ENCODE results near the gene BICRA.
"Not testable (repeated sequence)": the region's sequence is repeated elsewhere in the genome, so short reads cannot be mapped to it uniquely, and the experiment has no call there.

The BICRA gene

DNA sequence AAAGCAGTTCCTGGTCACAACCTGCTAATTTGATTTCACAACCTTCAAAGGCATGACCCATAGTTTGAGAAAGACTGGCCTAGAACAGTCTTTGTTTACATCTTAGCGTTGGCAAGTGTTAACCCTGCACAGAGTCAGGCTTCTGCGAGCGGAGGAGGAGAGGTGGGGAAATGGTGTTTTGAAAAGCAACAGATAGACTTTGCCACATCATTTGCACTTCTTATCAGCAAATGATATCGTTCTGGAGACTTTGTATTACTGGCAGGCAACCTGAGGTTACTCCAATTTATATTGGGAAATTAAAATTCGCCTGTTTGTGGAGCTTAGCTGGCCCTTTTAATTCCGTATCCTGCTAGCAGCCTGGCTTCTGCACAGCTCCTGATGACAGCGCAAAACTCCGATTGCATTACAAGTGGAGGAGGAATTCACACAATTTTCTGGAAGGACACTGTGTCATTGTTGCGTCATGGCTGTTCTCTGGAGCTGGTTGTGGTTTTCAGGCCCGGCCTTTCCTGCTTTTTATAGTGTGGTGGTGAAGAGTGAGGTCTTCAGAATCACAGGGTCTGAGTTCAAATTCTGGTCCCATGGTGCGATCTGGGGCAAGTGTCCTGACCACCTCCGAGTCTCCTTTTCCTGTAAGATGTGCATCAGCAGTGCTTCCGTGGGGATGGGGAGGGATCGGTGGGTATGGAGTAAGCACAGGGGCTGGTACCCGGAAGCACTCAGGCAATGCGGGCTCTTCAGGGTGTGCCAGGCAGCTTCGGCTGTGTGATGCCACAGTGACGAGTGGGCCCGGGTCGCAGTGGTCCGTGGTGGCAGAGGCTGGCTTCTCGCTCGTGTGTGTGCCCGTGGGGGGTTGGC is 55.2 kb downstream of the BICRA start:
- DNase-seq (ENCODE audit: low read depth), result no peak

DNA sequence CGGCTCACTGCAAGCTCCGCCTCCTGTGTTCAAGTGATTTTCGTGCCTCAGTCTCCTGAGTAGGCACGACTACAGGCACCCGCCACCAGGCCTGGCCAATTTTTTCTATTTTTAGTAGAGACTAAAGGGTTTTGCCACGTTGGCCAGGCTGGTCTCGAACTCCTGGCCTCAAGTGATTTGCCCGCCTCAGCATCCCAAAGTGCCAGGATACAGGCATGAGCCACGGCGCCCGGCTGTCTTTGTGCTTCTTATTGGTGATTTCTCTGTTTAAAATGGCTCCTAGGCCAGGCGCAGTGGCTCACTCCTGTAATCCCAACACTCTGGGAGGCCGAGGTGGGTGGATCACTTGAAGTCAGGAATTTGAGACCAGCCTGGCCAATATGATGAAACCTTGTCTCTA is 59.6 kb downstream of the BICRA start:
- not testable (repeated sequence) for DNase-seq (ENCODE audit: low read depth)

DNA sequence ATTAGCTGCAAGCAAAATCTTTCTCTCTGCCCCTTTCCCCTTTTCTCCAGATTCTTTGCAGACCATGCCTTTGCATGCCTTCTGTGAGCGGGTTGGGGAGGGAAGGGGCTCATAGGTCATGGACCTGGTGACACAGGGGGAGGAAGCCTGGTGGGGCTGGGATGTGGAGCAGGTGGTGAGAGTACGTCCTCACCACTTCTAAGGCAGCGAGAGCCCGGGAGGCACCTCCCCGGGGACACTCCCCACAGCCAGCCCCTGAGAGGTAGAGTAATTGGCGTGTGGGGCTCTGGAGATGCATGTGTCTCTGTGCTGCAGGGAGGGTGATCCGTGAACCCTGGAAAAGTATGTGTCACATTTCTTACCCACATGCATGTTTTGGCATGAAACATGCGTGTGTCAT is 61.8 kb downstream of the BICRA start:
- DNase-seq (ENCODE audit: low read depth), result no peak

DNA sequence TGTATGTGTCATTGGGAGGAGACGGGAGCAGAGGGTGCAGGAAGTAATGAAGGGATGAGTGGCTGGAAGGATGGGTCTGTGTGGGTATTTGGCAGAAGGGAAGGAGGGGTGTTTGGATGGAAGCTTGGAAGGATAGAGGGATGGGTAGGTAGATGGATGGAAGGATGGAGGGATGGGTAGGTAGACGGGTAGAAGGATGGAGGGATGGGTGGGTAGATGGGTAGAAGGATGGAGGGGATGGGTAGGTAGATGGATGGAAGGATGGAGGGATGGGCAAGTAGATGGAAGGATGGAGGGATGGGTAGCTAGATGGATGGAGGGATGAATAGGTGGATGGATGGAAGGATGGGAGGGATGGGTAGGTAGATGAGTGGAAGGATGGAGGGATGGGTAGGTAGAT is 62.6 kb downstream of the BICRA start:
- no peak for DNase-seq (ENCODE audit: low read depth)

DNA sequence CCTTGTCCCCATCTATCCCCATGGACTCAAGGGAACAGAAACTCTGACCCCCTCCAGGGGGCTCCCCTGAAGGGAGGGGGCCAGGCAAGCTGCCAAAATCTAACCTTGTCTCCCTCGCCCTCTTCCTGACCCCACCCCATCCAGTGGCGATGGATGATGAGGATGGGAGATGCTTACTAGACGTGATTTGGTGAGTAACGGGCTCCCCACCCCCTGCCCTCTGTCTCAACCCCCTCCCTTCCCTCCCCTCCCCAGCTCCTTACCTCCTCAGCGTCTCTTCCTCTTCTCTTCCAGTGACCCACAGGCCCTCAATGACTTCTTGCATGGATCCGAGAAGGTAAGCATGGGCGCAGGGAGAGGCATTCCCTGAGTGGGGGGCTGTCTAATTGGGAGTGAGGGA is 64.5 kb downstream of the BICRA start:
- DNase-seq (ENCODE audit: low read depth), result no peak

DNA sequence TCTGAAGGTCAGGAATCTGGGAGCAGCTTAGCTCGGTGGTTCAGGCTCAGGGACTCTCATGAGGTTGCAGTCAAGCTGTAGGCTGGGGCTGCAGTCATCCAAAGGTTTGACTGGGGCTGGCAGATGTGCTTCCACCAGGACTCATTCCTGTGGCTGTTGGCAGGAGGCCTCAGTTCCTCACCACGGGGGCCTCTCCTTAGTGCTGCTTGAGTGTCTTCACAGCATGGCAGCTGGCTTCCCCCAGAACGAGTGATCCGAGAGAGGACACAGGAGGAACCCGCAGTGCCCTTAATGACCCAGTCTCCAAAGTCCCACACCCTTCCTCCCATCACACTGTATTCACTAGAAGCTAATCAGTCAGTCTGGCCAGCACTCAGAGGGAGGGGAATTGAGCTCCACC is 65.6 kb downstream of the BICRA start:
- no peak for DNase-seq (ENCODE audit: low read depth)

DNA sequence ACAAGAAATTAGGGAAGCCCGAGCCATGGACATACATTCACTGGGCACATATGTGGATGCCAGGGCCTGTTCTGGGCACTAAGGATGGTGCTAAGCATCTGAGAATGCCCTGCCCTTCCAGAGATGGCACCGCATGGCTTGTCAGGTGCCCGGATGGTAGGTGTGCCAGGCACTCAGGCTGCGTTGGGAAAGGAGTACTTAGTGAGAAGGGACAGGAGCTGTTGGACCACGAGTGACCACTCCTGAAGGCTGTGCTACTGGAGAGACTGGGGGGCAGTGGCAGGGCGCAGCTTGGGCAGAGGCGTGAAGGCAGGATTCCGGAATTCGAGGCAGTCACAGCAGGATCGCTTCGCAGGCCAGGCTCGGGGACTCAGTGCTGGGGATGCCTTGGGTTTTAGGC is 66.3 kb downstream of the BICRA start:
- no peak for DNase-seq (ENCODE audit: low read depth)

DNA sequence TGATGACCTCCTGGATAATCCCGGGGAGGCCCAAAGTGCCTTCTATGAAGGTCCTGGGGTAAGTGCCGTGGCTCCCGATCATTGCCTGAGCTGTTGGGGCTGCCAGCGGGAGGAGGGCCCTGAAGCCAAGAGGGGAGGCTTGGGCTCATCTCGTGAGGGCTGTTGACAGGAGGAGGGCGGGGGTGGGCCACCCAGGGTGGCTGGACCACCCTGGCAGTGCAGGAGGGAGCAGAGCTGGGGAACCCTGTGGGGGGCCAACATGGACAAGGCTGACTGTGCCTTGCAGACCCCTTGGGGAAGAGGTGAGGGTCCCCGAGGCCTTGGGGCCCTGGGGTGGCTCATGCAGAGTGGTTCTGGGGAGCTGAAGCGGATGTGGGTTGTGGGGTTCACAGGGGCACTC is 66.9 kb downstream of the BICRA start:
- no peak for DNase-seq (ENCODE audit: low read depth)

DNA sequence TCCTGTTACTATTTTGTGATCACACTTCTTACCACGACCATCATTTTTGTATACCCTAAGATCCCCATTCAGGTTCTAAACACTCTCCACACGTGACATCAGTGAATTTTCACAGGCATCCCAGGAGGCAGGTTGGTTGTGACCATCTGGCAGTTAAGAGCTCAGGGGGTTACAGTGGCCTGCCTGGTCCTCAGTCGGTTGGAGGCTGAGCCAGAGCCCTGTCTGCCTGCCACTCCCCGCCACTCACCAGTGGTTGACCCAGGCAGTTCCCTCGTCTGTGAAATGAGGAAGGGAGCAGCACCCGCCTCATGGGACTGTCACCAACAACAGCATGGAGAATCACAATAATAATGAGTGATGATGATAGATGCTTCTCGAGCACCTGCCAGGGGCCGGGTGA is 67.9 kb downstream of the BICRA start:
- DNase-seq (ENCODE audit: low read depth), result no peak

DNA sequence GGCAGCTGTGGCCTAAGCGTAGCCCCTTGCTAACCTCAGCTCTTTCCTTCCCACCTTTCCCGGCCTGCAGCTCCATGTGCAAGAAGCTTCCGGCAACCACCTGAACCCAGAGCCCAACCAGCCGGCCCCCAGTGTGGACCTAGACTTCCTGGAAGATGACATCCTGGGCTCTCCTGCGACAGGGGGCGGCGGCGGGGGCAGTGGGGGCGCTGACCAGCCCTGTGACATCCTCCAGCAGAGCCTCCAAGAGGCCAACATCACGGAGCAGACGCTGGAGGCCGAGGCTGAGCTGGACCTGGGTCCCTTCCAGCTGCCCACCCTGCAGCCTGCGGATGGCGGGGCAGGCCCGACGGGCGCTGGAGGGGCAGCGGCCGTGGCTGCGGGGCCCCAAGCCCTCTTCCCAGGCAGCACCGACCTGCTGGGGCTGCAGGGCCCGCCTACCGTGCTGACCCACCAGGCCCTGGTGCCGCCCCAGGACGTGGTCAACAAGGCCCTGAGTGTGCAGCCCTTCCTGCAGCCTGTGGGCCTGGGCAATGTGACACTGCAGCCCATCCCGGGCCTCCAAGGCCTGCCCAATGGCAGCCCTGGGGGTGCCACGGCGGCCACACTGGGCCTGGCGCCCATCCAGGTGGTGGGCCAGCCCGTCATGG is 70.4 kb downstream of the BICRA start:
- DNase-seq (ENCODE audit: low read depth), result no peak

DNA sequence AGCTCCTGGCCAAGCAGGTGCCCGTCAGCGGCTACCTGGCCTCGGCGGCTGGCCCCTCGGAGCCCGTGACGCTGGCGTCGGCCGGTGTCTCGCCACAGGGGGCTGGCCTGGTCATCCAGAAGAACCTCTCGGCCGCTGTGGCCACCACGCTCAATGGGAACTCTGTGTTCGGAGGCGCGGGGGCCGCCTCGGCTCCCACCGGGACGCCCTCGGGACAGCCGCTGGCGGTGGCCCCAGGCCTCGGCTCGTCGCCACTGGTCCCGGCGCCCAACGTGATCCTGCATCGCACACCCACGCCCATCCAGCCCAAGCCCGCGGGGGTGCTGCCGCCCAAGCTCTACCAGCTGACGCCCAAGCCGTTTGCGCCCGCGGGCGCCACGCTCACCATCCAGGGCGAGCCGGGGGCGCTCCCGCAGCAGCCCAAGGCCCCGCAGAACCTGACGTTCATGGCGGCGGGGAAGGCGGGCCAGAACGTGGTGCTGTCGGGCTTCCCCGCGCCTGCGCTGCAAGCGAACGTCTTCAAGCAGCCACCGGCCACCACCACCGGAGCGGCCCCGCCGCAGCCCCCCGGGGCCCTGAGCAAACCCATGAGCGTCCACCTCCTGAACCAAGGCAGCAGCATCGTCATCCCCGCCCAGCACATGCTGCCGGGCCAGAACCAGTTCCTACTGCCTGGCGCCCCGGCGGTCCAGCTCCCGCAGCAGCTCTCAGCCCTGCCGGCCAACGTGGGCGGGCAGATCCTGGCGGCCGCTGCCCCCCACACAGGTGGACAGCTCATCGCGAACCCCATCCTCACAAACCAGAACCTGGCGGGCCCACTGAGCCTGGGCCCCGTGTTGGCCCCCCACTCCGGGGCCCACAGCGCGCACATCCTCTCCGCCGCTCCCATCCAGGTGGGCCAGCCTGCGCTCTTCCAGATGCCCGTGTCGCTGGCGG is 71.3 kb downstream of the BICRA start:
- no peak for DNase-seq (ENCODE audit: low read depth)

DNA sequence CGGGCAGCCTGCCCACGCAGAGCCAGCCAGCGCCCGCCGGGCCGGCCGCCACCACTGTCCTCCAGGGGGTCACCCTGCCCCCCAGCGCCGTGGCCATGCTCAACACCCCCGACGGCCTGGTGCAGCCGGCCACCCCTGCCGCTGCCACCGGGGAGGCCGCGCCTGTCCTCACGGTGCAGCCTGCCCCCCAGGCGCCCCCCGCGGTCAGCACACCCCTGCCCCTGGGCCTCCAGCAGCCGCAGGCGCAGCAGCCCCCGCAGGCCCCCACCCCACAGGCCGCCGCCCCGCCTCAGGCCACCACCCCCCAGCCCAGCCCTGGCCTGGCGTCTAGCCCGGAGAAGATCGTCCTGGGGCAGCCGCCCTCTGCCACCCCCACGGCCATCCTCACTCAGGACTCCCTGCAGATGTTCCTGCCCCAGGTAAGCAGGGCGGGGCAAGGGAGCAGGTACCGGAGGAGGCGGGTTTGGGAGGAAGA is 72.0 kb downstream of the BICRA start:
- no peak for DNase-seq (ENCODE audit: low read depth)

DNA sequence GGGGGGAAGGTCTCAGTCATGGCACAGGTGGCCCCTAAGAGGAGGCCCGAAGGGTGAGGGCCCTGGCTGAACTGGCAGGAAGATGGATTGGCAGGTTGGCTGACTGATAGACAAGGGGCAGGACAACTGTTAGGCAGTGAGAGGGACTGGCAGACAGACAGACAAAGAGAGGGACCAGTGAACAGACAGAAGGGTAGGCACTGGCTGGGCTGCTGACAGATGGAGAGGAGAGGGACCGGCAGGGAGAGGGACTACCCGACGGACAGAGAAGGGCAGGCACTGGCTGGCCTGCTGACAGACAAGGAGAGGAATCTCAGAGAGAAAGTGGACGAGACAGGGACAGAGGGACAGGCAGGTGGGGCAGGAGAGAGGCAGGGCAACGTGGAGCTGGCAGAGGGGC is 72.5 kb downstream of the BICRA start:
- DNase-seq (ENCODE audit: low read depth), result no peak

DNA sequence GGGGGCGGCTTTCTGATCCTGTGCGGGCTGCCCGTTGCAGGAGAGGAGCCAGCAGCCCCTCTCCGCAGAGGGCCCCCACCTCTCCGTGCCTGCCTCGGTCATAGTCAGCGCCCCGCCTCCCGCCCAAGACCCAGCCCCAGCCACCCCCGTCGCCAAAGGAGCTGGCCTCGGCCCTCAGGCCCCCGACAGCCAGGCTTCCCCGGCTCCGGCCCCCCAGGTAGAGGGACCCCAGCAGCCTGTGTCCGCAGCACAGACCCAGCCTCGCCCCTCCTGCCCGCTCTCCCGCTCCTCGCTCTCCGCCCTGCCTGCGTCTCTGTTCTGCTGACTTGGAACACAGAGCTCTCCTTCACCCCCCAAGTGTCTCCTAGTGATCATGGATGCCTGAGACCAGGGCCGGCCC is 73.0 kb downstream of the BICRA start:
- DNase-seq (ENCODE audit: low read depth), result no peak

DNA sequence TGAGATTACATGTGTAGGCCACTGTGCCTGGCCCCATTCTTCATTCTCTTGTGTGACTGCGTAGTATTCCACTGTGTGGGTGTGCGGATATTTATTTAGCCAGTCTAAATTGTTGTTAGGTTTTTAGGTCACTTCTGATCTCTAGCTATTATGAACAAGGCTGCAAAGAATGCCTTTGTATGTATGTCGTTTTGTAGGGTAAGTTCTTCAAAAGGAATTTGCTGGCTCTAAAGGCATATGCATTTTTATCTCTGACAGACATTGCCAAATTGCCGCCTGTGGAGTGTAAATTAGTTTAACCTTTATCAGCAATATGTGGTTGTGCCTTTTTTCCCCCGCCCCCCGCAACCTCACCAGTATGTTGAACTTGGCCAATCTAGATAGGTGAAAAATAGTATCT is 74.0 kb downstream of the BICRA start:
- DNase-seq (ENCODE audit: low read depth), result no peak

DNA sequence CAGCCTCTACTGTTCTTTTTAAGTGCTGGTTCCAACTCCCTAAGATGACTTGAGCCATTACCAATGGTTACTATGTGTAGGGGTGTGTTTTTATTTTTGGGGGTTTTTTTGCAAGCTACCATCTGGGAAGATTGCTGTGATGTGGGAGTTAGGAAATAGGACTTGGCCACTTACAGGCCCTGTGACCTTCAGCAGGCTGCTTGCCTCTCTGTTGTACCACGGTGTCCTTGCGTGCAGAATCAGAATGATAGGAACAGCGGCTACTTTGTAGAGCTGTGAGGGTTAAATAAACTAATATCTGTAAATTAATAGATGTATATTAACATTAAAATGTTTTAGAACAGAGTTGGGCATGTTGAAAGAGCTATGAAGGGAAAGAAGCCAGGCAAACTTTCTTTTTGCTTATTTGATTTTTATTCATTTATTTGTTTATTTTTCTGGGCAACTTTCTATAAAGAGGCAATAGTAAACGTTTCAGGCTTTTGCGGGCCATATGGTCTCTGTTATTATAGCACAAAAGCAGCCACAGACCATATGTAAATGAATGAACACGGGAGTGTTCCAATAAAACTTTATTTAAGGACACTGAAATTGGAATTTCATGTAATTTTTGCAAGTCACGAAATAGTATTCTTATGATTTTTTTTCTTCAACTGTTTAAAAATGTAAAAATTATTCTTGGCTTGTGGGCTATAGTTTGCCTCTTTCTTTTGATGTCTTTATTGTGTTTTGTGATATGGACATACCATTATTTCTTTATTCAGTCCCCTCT is 77.9 kb downstream of the BICRA start:
- no peak for DNase-seq (ENCODE audit: low read depth)

DNA sequence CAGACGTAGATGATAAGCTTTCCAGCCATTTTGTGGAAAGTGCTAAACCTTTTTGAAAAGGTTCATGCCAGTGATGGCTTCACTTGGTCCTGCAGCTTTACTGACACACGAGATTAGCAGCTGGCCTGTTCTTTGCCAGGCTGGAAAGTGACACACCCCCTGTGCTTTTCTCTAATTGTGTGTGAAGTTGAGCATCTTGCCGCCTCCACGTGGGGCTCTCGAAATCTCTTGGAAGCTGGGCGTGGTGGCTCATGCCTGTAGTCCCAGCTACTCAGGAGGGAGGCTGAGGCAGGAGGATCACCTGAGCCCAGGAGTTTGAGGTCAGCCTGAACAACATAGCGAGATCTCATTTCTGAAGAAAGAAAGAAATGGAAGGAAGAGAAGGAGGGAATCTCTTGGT is 79.0 kb downstream of the BICRA start:
- no peak for DNase-seq (ENCODE audit: low read depth)

DNA sequence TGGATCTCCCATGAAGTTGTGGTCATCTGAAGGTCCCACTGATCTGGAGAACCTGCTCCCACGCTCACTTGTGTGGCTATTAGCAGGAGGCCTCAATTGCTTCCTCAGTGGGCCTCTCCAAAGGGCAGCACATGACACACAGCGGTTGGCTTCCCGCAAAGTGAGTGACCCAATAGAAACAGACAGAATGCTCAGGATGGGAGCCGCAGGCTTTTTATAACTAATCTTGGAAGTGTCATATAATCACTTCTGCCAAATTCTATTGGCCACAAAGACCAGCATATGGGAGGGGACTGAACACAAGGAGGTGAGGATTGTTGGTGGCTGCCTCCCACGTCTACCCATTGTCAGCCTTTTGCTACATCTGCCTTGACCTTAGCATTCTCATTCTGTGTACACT is 82.2 kb downstream of the BICRA start:
- DNase-seq (ENCODE audit: low read depth), result no peak

DNA sequence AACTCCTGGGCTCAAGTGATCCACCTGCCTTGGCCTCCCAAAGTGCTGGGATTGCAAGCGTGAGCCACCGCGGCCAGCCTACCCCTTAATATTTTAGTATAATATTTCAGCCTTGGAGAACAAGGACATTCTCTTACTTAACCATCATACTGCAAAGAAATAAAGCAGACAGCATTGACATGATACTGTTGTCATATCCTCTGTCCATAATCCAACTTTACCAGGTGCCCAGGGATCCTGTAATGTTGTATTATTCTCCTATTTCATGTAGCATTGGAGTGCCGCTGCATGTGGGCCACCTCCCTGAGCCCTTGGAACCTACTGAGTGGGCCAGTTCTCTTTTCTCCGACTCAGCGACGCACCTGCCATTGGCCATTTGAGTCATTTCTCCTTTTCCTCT is 82.8 kb downstream of the BICRA start:
- DNase-seq (ENCODE audit: low read depth), result no peak

DNA sequence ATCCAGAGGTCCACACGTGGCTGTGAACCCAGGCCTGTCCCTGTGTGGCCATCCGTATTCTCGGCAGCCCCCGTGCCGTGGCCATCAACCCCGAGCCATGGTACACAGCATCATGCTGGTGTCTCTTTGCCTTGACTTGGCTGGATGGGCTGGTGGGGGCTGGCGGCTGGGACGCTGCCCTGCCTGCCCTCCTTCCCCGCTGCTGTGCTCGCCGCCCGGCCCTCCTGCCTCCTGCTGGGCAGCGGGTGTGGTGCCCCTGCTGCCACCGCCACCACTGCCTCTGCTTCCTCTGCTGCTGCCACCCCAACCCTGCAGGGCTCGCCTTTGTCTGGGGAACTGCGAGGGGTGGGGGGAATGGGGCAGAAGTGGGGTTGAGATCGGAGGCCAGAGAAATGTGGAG is 84.6 kb downstream of the BICRA start:
- DNase-seq (ENCODE audit: low read depth), result no peak

DNA sequence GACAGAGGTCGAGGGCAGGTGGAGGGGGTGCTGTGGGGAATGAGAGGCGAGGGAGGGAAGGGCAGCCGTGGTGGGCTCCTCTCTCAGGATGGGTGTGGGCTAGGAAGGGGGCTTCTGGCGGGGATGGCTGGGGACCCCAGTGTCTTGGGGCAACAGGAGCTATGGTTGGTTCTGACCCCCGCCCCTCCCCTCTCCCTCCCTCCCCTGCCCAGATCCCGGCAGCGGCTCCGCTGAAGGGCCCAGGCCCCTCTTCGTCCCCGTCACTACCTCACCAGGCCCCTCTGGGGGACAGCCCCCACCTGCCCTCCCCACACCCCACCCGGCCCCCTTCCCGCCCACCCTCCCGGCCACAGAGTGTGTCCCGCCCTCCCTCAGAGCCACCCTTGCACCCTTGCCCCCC is 85.0 kb downstream of the BICRA start:
- no peak for DNase-seq (ENCODE audit: low read depth)
